Endothelial cell (in vitro differentiated cells): ENCODE measurements around the gene SCAMP2. TPM values are rescaled to one million over a fixed set of nuclear protein-coding genes. Genes with fewer than 3 reads are reported as not detected.
"Not testable (repeated sequence)": the region's sequence is repeated elsewhere in the genome, so short reads cannot be mapped to it uniquely, and the experiment has no call there.

Experiments
- DNase-seq: peaks from one replicate; pipeline ENCODE4 v3.0.0; 2021; ENCODE audit warnings: low spot score
- H3K27ac Mint-ChIP-seq: one replicate; pipeline ENCODE4 v1.8.0; 2021; ENCODE audit warnings: mixed read lengths, inconsistent platforms; ENCODE audit not compliant: unreplicated experiment
- H3K27me3 Mint-ChIP-seq: one replicate; pipeline ENCODE4 v1.8.0; 2021; ENCODE audit warnings: mild to moderate bottlenecking, moderate library complexity, mixed read lengths, inconsistent platforms; ENCODE audit not compliant: unreplicated experiment
- H3K36me3 Mint-ChIP-seq: one replicate; pipeline ENCODE4 v1.8.0; 2021; ENCODE audit warnings: mild to moderate bottlenecking, low read depth, mixed read lengths, inconsistent platforms; ENCODE audit not compliant: unreplicated experiment
- H3K4me1 Mint-ChIP-seq: one replicate; pipeline ENCODE4 v1.8.0; 2021; ENCODE audit warnings: mild to moderate bottlenecking, mixed read lengths, inconsistent platforms; ENCODE audit not compliant: unreplicated experiment
- H3K4me3 Mint-ChIP-seq: one replicate; pipeline ENCODE4 v1.8.0; 2021; ENCODE audit warnings: mild to moderate bottlenecking, mixed read lengths, inconsistent platforms; ENCODE audit not compliant: unreplicated experiment
- H3K9me3 Mint-ChIP-seq: one replicate; pipeline ENCODE4 v1.8.0; 2021; ENCODE audit warnings: mixed read lengths, inconsistent platforms; ENCODE audit not compliant: unreplicated experiment
- long read RNA-seq: library from polyadenylated mRNA; unstranded; transcript quantifications from one replicate; pipeline ENCODE4 v2.0.0, GENCODE V29; 2020; ENCODE audit not compliant: unreplicated experiment
- total RNA-seq: library from RNA; stranded (reverse); fragmentation: NEBNext Ultra II Directional; extraction: Animal tissue kit (Norgen Biotek cat#: 25700); gene quantifications from one replicate; pipeline ENCODE4 v1.2.1, GENCODE V29; 2021; ENCODE audit not compliant: unreplicated experiment
- TF ChIP-seq, protein P1 (sequence below): fragments of 200-600 bp; sonication (generic); IDR thresholded peaks from one replicate; pipeline ENCODE4 v1.5.0; 2021; ENCODE audit warnings: antibody characterized with exemption; ENCODE audit not compliant: unreplicated experiment

SCAMP2 gene, protein sequence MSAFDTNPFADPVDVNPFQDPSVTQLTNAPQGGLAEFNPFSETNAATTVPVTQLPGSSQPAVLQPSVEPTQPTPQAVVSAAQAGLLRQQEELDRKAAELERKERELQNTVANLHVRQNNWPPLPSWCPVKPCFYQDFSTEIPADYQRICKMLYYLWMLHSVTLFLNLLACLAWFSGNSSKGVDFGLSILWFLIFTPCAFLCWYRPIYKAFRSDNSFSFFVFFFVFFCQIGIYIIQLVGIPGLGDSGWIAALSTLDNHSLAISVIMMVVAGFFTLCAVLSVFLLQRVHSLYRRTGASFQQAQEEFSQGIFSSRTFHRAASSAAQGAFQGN
- 56.1 TPM for total RNA-seq
- long read RNA-seq, transcript SCAMP2-201 (9 exons, 2,453 nt), result major isoform, 41 of 53 reads
- long read RNA-seq, partial matches to known transcripts, result 0 of 53 reads
- long read RNA-seq, other reads (novel, unspliced or antisense), result 10 of 53 reads

DNA sequence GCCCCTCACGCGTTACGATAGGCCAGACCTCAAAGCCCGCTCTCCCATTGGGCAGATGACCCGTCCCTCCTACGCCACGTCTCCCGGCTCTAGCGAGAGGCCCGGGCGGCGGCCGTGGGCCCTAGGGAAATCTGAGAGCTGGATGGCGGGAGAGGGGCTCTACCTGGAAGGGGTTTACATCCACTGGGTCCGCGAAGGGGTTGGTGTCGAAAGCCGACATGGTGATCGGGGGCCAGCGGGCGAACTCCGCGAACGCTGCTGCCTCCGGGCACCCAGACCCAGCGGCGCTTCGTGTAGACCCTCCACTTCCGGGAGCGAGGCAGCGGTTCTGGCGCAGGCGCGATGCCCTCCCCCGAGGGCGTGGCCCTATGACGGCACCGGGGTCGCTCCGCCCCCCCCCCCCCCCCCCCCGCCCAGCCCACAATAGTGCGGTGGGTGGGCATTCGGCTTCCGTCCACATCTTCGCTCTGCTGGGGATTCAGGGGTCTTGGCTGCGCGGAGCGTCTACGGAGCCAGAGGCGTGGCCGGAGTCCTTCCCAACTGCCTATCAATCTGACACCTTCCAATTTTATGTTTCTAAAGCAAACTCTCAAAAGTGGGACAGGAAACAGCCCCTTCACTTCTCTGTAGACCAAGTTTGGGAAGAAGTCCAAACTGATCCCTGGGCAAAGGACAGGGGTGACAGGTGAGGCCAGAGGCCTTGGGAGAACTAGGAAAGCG, at the start of gene SCAMP2:
Gene SCAMP2 (minus strand): TSS at position 330 of the 720 bp plus-strand sequence. CDS start 110 bp downstream, at position 220.
- Mint-ChIP-seq H3K27me3 (peaks cover 11% of the 10 kb centered on the region), H3K9me3 (no peaks in the 10 kb centered on the region), H3K4me1 (peaks cover 28% of the 10 kb centered on the region), H3K36me3 (peaks cover 1% of the 10 kb centered on the region), H3K4me3 (peak within 1 kb of the TSS; percentile 95), H3K27ac (peak within 1 kb of the TSS; percentile 91)
- DNase-seq, result peak; percentile 85
- TF ChIP-seq, protein P1, sequence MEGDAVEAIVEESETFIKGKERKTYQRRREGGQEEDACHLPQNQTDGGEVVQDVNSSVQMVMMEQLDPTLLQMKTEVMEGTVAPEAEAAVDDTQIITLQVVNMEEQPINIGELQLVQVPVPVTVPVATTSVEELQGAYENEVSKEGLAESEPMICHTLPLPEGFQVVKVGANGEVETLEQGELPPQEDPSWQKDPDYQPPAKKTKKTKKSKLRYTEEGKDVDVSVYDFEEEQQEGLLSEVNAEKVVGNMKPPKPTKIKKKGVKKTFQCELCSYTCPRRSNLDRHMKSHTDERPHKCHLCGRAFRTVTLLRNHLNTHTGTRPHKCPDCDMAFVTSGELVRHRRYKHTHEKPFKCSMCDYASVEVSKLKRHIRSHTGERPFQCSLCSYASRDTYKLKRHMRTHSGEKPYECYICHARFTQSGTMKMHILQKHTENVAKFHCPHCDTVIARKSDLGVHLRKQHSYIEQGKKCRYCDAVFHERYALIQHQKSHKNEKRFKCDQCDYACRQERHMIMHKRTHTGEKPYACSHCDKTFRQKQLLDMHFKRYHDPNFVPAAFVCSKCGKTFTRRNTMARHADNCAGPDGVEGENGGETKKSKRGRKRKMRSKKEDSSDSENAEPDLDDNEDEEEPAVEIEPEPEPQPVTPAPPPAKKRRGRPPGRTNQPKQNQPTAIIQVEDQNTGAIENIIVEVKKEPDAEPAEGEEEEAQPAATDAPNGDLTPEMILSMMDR, result no peak

DNA sequence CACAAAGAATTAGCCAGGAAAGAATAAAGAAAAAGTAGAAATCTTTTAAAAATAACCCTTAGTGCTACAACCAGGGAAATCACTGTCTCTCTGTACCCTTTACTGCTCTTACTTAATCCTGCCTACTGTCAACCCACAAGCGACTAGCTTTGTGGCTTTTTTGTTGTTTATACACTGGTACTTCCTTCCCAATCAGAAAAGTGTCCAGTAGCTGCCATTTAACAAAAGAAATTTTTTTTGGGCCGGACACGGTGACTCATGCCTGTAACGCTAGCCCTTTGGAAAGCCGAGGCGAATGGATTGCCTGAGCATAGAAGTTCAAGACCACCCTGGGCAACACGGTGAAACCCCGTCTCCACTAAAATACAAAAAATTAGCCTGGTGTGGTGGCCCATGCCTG, 47.3 kb upstream of the SCAMP2 start:
- H3K9me3 Mint-ChIP-seq, result no peaks in the 10 kb centered on the region
- H3K27me3 Mint-ChIP-seq, result no peaks in the 10 kb centered on the region
- no peaks in the 10 kb centered on the region for H3K4me1 Mint-ChIP-seq
- H3K36me3 Mint-ChIP-seq, result peaks cover 38% of the 10 kb centered on the region
- TF ChIP-seq, protein P1, result no peak
- H3K27ac Mint-ChIP-seq, result no peak overlapping the region
- DNase-seq, result no peak
- no peak overlapping the region for H3K4me3 Mint-ChIP-seq

DNA sequence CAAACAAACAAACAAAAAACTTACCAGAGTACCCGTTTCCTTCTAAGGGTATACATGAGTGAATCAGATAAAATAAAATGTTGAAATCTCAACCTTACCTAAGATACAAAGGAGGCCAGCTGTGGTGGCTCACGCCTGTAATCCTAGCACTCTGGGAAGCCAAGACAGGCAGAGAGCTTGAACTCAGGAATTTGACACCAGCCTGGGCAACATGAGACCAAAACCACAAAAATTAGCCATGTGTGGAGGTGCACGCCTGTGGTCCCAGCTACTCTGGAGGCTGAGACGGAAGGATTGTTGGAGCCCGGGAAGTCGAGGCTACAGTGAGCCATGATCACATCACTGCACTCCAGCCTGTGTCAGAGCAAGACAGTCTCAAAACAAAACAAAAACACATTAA, 44.5 kb upstream of the SCAMP2 start:
- no peak overlapping the region for H3K4me3 Mint-ChIP-seq
- no peaks in the 10 kb centered on the region for H3K4me1 Mint-ChIP-seq
- no peak overlapping the region for H3K27ac Mint-ChIP-seq
- no peak for DNase-seq
- TF ChIP-seq, protein P1, result no peak
- H3K36me3 Mint-ChIP-seq, result peaks cover 33% of the 10 kb centered on the region
- no peaks in the 10 kb centered on the region for H3K9me3 Mint-ChIP-seq
- no peaks in the 10 kb centered on the region for H3K27me3 Mint-ChIP-seq

DNA sequence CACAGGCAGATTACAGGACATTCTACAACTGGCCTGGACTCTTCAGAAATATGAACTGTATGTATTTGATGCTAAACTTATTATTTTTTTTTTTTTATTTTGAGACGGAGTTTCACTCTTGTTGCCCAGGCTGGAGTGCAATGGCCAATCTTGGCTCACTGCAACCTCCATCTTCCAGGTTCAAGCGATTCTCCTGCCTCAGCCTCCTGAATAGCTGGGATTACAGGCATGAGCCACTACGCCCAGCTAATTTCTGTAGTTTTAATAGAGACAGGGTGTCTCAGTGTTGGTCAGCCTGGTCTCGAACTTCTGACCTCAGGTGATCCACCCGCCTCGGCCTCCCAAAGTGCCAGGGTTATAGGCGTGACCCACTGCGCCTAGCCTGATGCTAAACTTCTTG, 40.6 kb upstream of the SCAMP2 start:
- H3K9me3 Mint-ChIP-seq, H3K4me1 Mint-ChIP-seq, H3K27ac Mint-ChIP-seq, H3K4me3 Mint-ChIP-seq, H3K27me3 Mint-ChIP-seq, DNase-seq: not testable (repeated sequence)
- H3K36me3 Mint-ChIP-seq, result peaks cover 16% of the 10 kb centered on the region

DNA sequence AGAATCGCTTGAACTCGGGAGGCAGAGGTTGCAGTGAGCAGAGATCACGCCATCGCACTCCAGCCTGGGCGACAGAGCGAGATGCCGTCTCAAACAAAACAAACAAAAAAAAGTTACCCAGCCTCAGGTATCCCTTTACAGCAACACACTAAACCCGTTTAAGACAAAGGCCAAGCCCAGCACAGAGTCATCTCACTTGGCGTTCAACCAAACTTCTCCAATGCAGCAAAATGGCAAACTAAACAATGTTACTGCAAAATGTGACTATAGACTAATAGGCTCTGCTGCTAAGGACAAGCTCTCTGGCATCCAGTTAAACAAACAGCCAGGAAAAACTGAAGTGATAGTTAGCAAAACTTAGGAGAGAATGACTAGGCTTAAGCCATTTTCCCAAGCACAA, 39.9 kb upstream of the SCAMP2 start:
- no peak for DNase-seq
- H3K4me1 Mint-ChIP-seq, result no peaks in the 10 kb centered on the region
- H3K9me3 Mint-ChIP-seq, result no peaks in the 10 kb centered on the region
- H3K27ac Mint-ChIP-seq, result no peak overlapping the region
- no peak overlapping the region for H3K4me3 Mint-ChIP-seq
- peaks cover 2% of the 10 kb centered on the region for H3K27me3 Mint-ChIP-seq
- TF ChIP-seq, protein P1, result no peak
- peaks cover 11% of the 10 kb centered on the region for H3K36me3 Mint-ChIP-seq
